HG03175 (cell line): Measurements from ENCODE around the gene CSTF1.

ENCODE experiments used
- ATAC-seq: cut with Tn5 transposase; IDR thresholded peaks from one replicate; pipeline ENCODE4 v1.9.1; 2021; ENCODE audit warnings: mild to moderate bottlenecking, moderate library complexity; ENCODE audit not compliant: unreplicated experiment

CSTF1 gene

DNA sequence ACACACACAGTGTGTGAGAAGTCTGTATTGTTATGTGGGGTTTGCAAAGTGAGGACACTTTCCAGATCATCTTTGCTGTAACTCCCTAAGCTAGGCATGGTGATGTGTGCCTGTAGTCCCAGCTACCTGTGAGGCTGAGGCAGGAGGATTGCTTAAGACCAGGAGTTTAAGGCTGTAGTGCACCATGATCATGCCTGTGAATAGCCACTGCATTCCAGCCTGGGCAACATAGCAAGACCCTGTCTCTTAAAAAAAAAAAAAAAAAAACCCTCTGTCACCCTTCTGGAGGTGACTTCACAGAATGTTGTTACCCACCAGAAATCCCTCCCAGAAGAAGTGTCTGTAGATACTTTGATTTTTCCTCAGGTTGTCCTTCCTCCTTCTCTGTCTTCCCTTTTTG lies 34.5 kb downstream of the CSTF1 start:
- ATAC-seq, result no peak

DNA sequence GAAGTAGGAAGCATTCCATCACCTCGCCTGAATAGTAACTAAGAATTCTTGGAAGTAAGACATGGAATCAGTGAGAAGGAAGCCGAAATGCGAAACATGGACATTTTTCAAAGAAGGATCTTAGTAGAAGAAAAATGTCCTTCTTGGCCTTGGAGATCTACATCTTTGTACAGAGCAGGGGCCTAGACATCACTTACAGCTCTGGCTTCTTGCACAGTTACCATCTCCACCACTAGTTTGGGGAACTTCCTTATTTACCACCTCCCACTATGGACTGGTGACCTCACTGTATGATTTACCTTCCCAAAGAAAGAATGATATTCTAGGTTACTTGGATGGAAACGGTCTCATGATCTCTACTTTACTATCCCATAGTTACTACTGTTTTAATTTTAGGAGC lies 35.4 kb downstream of the CSTF1 start:
- ATAC-seq, result no peak

DNA sequence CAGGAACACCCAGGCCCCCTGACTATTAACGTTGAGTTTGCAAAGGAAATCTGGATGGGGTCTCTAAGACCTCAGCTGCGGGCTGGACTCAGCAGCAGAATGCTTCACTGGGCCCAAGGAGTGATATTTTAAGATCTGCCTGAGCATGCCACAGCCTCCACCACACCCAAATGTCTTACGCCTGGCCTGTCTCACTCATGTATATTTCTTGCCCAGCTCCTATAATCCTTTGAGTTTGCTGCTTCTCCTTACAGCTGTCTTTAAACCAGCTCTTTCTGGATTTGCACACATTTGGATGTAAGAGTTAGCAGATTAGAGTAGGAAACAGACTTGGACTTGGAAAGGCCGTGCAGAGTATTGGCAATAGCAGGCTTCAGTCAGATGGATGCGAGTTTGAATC lies 36.0 kb downstream of the CSTF1 start:
- ATAC-seq, result no peak

DNA sequence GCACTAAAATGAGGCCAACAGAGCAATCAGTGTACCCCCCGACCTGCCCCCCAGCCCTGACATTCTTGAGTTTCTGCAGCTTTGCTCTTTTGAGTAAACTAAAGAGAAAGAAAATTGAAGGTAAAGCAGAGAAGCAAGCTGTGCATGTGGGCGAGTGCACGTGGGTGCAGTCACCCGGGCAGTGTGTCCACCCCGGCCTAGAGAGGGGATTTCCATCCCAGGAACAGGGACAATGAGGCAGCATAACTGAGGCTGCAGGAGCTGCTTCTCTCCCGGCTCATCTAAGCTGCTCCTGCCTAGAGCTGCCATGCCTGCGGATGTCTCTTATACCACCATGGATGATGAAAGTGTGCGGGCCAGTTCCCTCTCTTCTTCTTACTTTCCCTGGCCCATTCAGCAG lies 36.4 kb downstream of the CSTF1 start:
- ATAC-seq, result no peak

DNA sequence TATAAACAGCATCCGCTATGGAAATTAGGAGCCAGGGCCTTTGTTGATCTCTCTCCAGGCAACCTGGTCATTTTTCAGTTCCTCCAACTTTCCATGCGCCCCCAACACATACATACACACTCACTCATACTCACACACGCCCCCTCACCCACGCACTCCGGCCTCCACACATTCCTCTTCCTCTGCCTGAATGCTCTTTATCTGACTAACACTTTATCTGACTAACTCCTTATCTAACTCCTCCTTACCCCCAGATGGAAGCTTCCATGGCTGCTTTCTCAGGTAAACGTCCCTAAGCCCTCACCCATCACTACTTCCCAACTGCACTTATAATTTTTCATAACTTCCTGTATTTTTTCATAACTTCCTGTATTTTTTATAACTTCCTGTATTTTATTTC lies 37.1 kb downstream of the CSTF1 start:
- no peak for ATAC-seq

DNA sequence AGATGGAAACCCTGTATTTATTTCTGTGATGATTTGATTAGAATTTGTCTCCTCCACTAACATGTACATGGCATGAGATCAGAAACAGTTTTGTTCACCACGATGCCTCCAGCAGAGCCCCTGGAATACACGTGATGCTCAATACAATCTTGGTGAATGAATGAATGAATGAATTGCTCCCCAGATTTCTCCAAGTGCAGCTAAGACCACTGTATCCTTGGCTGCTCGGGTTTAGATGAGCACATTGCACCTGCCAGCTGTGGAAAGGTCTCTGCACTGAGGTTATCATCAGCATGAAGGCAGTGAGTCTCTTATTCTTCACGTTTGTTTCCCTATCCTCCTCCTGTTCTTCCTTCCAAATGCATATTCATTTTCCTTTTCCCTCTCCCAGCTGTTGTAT lies 37.5 kb downstream of the CSTF1 start:
- ATAC-seq, result no peak

DNA sequence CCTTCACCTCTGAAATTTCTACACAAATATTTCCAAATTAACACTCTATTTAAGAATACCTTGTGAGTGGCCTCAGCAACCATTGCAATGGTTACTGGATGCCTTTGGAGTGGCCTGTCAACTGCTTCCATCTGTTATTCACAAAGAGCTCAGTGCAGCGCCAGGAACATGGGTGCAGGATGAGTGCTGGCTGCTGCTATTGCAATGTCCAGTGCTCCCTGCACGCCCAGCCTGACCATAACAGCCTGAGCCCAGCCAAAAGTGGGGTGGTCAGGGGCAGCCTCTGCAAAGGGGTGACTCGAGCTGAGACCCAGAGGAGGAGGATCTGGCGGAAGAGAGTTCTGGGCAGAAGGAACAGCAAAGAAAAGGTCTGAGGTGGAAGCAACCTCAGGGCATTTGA lies 38.0 kb downstream of the CSTF1 start:
- ATAC-seq, result no peak

DNA sequence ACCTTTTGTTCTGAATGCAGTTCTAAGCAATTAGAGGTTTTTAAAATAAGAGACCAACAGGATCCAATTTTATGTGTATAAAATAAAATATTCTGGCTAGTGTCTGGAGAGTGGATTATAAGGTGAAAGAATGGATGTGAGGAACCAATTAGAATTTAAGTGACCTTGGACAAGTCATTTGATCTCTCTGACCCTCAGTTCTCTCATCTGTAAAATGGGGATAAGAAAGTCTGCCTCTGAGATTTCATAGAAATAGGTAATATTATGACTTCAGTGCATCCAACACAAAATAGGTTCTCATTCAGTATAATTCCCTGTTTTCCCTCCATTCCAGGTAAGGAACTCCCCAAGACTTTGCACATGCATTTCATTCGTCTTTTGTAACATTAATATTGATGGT lies 38.5 kb downstream of the CSTF1 start:
- no peak for ATAC-seq

DNA sequence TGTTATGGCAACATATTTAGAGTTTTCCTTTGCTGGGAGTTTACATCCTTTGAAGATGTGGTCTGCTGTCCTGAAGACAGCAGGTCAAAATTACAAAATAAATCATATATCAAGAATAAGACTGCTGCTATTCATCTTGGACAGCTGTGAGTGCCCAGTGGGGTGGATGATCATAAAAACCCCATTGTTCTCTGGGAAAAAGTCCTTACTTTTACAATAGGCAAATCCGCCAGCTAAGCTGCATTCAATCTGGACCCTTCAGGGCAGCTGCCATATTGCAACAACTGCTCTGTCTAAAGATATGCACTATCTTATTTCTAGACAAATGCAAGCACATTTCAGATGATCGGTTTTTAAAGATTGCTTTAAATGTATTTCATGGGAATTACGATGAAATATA lies 39.0 kb downstream of the CSTF1 start:
- no peak for ATAC-seq

DNA sequence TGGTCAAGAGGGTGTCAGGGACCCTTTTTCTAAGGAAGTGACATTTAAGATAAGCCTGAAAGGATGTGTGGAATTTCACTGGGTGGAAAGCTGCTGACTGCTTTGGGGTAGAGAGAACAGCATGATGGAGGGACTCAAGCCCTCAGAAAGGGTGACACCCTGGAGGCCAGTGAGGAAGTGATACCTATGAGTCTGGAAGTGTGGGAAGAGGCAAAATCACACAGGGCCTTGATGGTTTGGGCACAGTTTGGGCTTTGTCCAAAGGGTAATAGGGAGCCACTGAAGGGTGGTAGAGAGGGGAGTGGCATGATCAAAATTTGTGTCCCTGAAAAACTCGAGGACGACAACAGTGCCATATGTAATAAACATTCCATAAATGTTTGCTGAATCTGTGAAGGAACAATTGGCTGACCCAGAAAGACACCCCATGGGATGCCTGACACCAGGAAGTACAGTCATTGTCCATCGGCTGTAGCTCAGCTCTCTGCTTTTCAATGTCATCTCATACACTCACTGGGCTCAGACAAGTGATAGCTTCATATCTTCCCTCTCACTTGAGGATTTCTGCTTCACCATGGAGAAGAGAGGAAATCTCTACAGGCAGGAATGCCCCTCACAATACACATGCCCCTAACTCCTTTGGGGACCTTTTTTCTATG lies 40.9 kb downstream of the CSTF1 start:
- ATAC-seq, result no peak

DNA sequence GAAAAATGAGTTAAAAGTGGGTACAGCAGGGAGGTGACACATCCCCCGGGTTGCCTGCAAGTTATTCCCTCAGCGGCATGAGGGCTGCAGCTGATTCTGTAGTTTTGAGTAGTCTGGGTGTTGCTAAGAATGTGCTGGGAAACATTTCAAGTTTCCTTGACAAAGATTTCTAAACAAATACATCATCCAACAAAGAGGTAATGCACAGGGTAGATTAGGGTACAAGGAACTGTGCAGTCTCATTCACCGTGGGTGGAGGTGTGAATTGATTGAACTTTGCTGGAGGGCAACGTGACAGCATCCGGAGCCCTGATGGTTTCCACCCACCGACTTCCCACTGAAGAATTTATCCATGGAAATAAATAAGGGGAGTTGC lies 41.4 kb downstream of the CSTF1 start:
- no peak for ATAC-seq

DNA sequence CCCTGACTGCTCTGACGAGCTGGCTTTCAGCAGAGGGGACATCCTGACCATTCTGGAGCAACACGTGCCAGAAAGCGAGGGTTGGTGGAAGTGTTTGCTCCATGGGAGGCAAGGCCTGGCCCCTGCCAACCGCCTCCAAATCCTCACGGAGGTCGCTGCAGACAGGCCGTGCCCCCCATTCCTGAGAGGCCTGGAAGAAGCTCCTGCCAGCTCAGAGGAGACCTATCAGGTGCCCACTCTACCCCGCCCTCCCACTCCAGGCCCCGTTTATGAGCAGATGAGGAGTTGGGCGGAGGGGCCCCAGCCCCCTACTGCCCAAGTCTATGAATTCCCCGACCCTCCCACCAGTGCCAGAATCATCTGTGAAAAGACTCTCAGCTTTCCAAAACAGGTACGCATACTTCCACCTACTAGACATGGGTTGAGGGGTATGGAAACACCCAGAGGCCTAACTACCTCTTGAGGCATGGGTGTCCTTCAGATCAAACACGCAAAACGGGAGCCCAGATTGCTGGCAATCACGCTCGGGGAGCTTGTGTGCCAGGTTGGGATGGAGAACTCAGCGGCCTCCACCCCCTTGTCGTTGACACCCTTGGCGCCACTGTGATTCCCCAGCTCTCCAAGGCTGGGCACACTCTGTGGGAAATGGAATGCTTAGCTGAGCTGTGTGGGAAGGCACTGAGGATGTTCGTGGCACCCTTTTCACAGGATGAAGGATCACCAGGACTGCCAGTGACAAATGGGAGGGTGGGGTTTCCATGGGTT lies 44.9 kb downstream of the CSTF1 start:
- ATAC-seq, result no peak

DNA sequence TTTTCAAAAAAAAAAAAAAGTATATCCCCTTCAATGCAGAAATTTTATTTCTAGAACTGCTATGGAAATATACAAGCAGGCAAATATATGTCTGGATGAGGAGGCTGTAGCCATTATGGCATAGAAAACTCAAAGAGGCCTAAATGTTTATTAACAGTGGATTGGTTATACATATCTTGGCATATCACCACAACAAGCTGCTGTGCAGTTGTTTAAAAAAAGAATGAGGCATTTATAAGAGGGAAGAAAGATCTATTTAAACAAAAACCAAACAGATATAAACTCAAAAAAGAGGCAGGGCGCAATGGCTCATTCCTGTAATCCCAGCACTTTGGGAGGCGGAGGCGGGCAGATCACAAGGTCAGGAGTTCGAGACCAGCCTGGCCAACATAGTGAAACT lies 45.8 kb downstream of the CSTF1 start:
- no peak for ATAC-seq

DNA sequence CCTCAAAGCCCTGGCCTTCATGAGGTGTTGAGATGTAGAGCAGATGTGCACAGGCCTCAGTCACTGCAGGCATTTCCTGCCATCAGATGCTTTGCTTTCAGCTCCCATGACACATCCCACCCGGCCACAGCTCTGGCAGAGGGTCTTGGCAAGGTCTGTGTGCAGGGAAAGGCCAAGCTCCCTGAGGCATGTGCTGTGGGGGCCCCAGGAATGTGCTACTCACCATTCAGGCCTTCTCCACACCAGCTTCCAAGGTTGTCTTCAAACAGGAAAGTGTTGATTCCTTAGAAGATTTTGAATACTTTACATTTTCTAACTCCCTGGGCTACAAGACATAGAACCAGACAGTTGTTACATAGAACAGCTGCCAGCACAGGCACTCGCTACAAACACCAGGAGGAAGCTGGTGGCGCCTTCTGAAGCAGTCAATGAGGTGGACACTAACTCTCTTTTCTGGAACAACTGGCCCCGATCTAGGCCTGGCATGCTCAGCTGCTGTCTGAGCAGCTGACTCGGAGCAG lies 47.4 kb downstream of the CSTF1 start:
- ATAC-seq, result no peak

DNA sequence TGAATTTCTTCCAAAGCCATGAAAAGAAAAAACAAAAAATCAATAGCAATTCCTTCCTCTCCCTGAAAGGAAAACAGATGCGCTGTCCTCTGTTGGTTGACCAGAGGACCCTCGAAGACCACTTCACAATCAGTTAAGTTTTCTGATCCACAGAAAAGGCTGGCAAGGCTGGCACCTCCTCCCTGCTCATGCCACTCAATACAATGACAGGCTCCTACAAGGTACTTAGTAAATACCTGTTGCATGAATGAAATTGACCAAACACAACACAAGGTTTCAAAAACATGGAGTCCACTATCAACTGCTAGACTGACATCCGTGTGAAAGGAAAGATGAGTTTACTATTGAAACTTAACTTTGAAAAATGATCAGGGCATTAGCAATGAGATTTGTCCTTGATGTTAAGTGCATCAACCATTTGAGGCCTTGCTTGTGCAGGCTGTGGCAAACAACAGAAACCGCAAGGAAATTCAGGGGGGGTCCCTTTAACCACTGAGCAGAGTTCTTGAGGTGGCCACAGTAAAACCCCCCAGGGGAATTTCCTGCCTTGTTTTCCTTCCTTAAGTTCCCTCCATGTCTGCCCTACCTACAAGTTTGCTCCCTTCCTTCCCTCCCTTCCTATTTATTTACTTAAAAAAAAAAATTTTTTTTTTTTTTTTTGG lies 48.0 kb downstream of the CSTF1 start:
- no peak for ATAC-seq

DNA sequence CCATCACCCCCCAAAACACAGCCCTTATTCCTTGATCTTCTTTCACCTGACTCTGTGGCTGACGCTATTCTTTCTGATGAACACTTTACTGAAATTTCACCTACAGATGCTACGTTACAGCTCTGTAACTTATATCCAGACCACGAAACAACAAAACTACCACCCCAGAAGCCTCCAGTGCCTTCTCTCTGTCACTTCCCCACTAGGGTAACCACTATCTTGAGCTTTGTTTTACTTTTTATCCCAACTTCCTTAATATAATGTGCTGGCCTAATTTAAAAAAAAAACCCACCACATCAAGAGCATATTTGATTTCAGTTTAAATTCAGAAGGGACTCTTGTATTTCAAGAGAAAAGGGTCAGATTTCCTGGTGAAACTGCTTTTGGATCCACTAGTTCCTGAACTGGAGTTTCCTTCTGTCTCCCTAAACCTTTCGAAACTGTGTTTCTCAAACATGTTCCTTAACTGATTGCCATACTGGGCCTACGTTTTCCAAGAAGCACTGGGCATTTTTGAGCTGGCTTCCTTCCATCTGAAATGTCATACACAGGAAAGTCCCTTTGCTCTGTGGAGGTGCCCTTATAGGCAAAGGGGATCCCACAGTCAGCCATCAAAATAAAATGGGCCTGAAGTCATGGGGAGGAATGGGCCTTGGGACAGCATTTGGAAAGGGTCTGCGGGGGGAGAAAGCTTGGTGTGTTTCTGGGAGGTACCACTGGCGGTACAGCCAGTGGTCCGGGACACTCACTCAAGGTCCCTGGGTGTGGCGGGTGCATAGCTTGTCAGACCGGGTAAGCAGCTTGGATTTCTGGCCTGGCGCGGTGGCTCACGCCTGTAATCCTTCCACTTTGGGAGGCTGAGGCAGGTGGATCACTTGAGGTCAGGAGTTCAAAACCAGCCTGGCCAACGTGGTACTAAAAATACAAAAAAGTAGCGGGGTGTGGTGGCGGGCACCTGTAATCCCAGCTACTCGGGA lies 50.2 kb downstream of the CSTF1 start:
- no peak for ATAC-seq

DNA sequence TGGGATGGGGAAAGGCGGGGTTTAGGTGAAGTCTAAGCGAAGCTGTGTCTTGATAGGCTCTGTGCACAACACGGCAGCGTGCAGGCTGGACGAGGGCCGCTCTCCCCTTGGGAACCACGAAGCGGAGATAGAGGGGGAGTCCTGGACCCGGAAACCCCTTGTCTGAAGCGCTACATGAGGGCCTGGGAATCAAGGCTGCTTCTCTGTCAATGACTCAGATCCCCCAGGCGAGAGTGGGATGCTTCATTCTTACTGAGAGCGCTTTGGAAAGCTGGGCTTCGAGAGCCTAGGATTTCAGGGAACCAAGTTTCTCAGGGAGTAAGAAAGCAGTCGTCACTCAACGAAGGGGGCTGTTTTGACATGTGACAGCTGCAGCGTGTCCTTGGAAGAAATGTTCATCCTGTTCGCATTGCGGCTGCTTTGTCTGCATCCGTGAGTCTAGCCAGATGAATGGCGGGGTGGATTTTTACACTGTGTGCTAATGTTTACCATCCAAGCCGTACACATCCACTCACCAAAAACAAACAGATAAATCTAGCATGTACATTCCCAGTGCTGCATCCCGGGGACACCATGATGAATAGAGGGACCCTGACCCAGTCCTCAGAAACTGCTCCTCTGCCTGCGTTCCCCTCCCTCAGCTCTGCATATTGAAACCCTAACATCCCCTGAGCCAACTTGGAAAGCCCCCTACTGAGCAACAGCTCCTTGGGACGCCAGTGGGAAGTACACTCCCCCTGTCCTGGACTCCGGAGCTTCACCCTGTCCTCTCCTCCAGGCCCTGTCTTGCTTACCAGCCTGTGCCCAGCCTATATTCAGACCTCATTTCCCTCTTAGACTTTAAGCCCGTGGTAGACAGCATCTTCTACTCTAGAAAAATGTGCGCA lies 51.5 kb downstream of the CSTF1 start:
- no peak for ATAC-seq

DNA sequence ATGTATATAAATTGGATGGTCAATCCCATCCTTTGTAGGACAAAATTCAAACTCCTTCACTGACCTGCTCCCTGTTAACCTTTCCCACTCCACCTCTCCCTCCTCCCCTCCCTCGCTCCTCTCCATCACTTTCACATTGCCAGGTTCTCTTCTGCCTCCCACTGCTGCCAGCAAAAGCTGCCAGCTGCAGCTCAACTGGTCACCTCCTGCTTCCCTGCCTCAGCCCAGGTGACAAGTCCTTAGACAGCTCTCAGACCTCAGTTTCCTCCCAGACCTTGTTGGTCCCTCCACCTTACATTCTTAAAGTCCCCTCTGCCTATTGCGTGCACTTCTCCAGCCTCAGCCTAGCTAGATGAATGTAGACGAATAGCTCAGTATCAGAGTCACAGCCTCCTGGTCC lies 52.7 kb downstream of the CSTF1 start:
- ATAC-seq, result no peak

DNA sequence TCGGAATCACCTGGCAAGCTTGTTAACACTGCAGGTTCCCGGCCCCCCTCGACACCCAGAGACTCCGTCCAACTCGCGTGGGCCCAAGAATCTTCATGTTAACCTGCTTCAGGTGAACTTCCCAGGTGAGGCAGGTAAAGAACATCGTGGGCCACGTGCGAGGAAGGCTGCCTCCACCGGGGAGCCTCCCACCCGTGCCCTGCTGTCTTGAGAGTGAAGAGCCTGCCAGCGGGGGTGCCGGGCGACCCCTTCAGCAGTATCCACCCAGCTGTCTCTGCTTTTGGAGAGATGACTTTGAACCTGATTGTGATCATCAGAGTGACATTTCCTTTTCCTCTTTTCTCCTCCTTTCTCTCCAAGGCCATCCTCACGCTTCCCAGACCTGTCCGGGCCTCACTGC lies 53.1 kb downstream of the CSTF1 start:
- no peak for ATAC-seq

DNA sequence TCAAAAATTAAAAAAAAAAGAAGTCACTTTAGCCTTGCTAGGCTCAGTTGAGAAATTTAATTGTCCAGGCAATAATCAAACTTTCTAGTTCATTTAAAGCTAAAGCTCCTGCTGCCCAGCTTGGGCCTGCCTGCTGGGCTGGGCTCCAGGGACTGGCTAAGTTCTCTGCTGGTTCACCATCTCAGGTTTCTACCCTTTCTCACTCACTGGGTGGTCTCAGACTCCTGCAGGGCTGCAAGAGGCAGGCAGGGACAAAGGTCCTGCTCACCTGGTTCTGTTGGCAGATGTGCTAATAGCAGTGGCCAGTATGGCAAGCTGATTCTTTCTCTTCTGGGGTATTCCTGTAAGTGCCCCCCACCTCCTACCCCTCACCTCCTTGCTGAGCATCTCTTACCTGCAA lies 54.8 kb downstream of the CSTF1 start:
- no peak for ATAC-seq
